OCI-LY1 (cell line): ENCODE data around the gene ASB6.
"Not testable (repeated sequence)": the region's sequence is repeated elsewhere in the genome, so short reads cannot be mapped to it uniquely, and the experiment has no call there.

ENCODE experiments used
- EZH2 ChIP-seq: fragments of 200-600 bp; sonication (generic), shearing (Covaris generic); IDR thresholded peaks from 2 replicates; pipeline ENCODE4 v1.8.0; 2017; ENCODE audit warnings: borderline replicate concordance, mixed run types, mild to moderate bottlenecking, antibody characterized with exemption, low read length, moderate library complexity, mixed read lengths
- TF ChIP-seq, protein P1 (sequence below): fragments of 200-600 bp; sonication (generic), shearing (Covaris generic); IDR thresholded peaks from 2 replicates; pipeline ENCODE4 v1.5.1; 2017; ENCODE audit warnings: mild to moderate bottlenecking, antibody characterized with exemption, low read length, moderate library complexity, mixed read lengths

DNA sequence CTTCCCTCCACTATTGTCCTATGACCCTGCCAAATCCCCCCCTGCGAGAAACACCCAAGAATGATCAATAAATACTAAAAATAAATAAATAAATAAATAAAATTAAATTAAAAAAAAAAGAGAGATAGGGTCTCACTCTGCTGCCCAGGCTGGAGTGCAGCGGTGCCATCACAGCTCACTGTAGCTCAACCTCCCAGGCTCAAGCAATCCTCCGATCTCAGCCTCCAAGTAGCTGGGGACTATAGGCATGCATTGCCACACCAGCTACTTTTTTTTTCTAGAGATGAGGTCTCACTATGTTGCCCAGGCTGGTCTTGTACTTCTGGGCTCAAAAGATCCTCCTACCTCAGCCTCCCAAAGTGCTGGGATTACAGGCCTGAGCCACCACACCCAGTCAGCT is 20.3 kb upstream of the ASB6 start:
- TF ChIP-seq, protein P1, sequence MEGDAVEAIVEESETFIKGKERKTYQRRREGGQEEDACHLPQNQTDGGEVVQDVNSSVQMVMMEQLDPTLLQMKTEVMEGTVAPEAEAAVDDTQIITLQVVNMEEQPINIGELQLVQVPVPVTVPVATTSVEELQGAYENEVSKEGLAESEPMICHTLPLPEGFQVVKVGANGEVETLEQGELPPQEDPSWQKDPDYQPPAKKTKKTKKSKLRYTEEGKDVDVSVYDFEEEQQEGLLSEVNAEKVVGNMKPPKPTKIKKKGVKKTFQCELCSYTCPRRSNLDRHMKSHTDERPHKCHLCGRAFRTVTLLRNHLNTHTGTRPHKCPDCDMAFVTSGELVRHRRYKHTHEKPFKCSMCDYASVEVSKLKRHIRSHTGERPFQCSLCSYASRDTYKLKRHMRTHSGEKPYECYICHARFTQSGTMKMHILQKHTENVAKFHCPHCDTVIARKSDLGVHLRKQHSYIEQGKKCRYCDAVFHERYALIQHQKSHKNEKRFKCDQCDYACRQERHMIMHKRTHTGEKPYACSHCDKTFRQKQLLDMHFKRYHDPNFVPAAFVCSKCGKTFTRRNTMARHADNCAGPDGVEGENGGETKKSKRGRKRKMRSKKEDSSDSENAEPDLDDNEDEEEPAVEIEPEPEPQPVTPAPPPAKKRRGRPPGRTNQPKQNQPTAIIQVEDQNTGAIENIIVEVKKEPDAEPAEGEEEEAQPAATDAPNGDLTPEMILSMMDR = not testable (repeated sequence)
- not testable (repeated sequence) for TF ChIP-seq EZH2
